Activated T-cell treated with anti-CD3 and anti-CD28 coated beads for 1 hour (primary cell): ENCODE data around the gene PCP4.

Source experiments
- DNase-seq: peaks from one replicate; pipeline ENCODE4 v3.0.0-alpha.2; 2020; ENCODE audit warnings: low read depth

The PCP4 gene

GRCh38 chr21:39972976-39973770 lies 105.9 kb downstream of the PCP4 start:
- DNase-seq: no peak

DNA sequence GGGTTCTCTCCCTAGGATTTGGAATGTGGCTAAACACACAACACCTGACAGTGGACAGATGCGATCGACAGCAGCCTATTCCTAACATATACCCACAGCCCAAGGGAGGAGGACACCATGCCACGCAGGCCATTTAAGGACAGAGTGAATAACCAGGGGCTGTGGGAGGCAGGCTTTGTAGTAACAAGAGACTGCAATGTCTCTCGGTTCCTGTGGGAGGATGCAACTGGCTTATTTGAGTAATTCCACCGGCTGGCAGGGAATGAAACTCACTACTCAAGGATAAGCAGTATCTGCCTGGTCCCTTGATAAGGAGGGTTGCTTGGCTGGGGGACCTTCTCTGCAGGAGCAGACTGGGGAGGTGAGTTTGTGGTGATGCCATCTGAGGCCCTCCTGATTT lies 109.6 kb downstream of the PCP4 start:
- DNase-seq: no peak
